CD4-positive, alpha-beta memory T cell (primary cell): Measurements from ENCODE around the gene KREMEN2. TPM values are rescaled to one million over a fixed set of nuclear protein-coding genes. Genes with fewer than 3 reads are reported as not detected.

ENCODE experiments used
- CTCF ChIA-PET: fragments of 350-600 bp; sonication (Branson Sonifier 250); formaldehyde crosslinking; loops from one replicate; lab custom pipeline; 2021; ENCODE audit warnings: inconsistent platforms; ENCODE audit not compliant: partially characterized antibody; lab: Charles Lee
- POLR2A ChIA-PET: fragments of 350-600 bp; sonication (Branson Sonifier 250); formaldehyde crosslinking; loops from one replicate; lab custom pipeline; 2021; ENCODE audit not compliant: partially characterized antibody; lab: Charles Lee
- DNase-seq, 5 donors: peaks; one replicate each; pipeline versions ENCODE4 v3.0.0 to v3.0.0-alpha.2; 2020 to 2022; ENCODE audit warnings: mixed read lengths in 1 of 5
- H3K27ac ChIP-seq: one replicate; pipeline ENCODE4 v1.7.0; 2013; ENCODE audit warnings: low read depth, low read length
- H3K27me3 ChIP-seq: 2 replicates; pipeline ENCODE4 v1.7.0; 2013; ENCODE audit warnings: mild to moderate bottlenecking, low read length, moderate library complexity; ENCODE audit not compliant: insufficient read depth
- H3K36me3 ChIP-seq: 2 replicates; pipeline ENCODE4 v1.7.0; 2013; ENCODE audit warnings: mild to moderate bottlenecking, low read length, moderate library complexity; ENCODE audit not compliant: insufficient read depth
- H3K4me1 ChIP-seq: 2 replicates; pipeline ENCODE4 v1.7.0; 2013; ENCODE audit warnings: mild to moderate bottlenecking, low read length, moderate library complexity; ENCODE audit not compliant: insufficient read depth
- H3K4me3 ChIP-seq, 2 donors: one replicate each; pipeline ENCODE4 v1.7.0; 2013; ENCODE audit warnings: low read length in 2 of 2, mild to moderate bottlenecking in 1 of 2
- H3K9me3 ChIP-seq, 2 donors: one replicate each; pipeline ENCODE4 v1.7.0; 2013; ENCODE audit warnings: low read length in 2 of 2, control low read depth in 1 of 2; ENCODE audit not compliant: control insufficient read depth in 1 of 2
- H3K27ac Mint-ChIP-seq, 7 donors: one replicate each; pipeline ENCODE4 v1.8.0; 2020 to 2021; ENCODE audit warnings: mixed read lengths in 7 of 7, mild to moderate bottlenecking in 6 of 7, inconsistent platforms in 3 of 7, moderate library complexity in 3 of 7
- H3K27me3 Mint-ChIP-seq, 2 donors: one replicate each; pipeline ENCODE4 v1.8.0; 2020 to 2021; ENCODE audit warnings: mixed read lengths in 2 of 2
- H3K36me3 Mint-ChIP-seq, 2 donors: one replicate each; pipeline ENCODE4 v1.8.0; 2020 to 2021; ENCODE audit warnings: mixed read lengths in 2 of 2, inconsistent platforms in 1 of 2, mild to moderate bottlenecking in 1 of 2
- H3K4me1 Mint-ChIP-seq, 4 donors: one replicate each; pipeline ENCODE4 v1.8.0; 2020 to 2021; ENCODE audit warnings: mixed read lengths in 4 of 4, mild to moderate bottlenecking in 1 of 4
- H3K4me3 Mint-ChIP-seq, 8 donors: one replicate each; pipeline ENCODE4 v1.8.0; 2020 to 2021; ENCODE audit warnings: mixed read lengths in 8 of 8, mild to moderate bottlenecking in 7 of 8, moderate library complexity in 6 of 8, inconsistent platforms in 3 of 8
- H3K9me3 Mint-ChIP-seq, 8 donors: one replicate each; pipeline ENCODE4 v1.8.0; 2020 to 2021; ENCODE audit warnings: mixed read lengths in 8 of 8, mild to moderate bottlenecking in 5 of 8, inconsistent platforms in 3 of 8, moderate library complexity in 1 of 8
- intact Hi-C: fragments of 100-400 bp; cut with micrococcal nuclease; formaldehyde crosslinking; loops from one replicate; pipeline ENCODE4 v1.15.1; 2023
- polyA plus RNA-seq, 2 donors: library from polyadenylated mRNA; unstranded; fragments of 300-500 nt; fragmentation: Illumina TruSeq; gene quantifications; one replicate each; pipeline ENCODE4 v1.2.3, GENCODE V29; 2021
- total RNA-seq, 2 experiments: library from RNA; stranded (reverse); gene quantifications; one replicate each; pipeline ENCODE4 v1.2.3, GENCODE V29; 2021

The KREMEN2 gene
- total and polyA plus RNA-seq, 4 experiments from 2014 or later = not detected

- no peak overlapping the region for H3K27ac Mint-ChIP-seq
- Histone ChIP-seq H3K27ac (no peak overlapping the region), H3K9me3 (no peaks in the 10 kb centered on the region), H3K4me1 (peaks cover 18% of the 10 kb centered on the region), H3K36me3 (no peaks in the 10 kb centered on the region), H3K4me3 (no peak overlapping the region), H3K27me3 (peaks cover 7% of the 10 kb centered on the region)
- no peak for DNase-seq
- H3K4me3 Mint-ChIP-seq = no peak overlapping the region
- peaks cover 0 to 2% (median 0%) of the 10 kb centered on the region in 8 donors for H3K9me3 Mint-ChIP-seq
- peaks cover 2 to 16% (median 11%) of the 10 kb centered on the region in 4 donors for H3K4me1 Mint-ChIP-seq
- POLR2A ChIA-PET = no interaction called here
- no peaks in the 10 kb centered on the region for H3K36me3 Mint-ChIP-seq
- H3K27me3 Mint-ChIP-seq = peaks cover 4 to 8% of the 10 kb centered on the region in 2 donors
- intact Hi-C loops = no loop called here
- CTCF ChIA-PET = no interaction called here
These were observed 9.0 kb downstream of the KREMEN2 start for GRCh38 chr16:2973093-2973492.

DNA sequence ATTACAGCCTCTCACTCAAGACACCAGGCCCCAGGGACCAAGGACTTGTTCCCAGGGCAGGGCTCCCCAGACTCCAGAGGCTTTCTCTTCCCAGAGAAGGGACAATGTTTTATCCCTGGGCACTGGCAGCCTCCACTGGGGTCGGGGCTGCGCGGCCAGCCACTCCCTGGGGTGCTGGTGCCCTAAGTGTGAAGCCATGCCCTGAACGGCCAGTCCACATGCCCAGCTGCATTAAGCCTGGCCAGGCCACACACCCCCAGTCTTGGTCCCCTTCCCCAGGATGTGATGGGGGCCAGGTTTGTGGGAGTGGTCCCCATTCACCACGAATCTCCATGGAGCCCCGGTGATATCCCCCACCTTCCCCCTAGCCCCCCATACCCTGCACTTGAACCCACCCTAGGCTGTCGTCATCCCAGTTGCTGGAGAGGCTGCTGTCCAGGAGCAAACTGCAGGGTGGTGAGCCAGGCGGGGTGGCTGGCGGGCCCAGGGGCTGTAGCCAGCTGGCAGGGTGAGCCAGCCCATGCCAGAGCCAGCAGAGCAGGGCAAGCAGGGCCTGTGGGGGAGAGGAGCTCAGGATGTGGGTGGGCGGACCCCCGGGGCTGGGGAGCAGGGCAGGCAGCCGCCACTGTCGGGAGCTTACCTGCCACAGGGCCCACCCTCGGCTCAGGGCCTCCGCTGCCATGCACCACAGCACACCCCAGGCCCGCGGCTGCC is 9.7 kb downstream of the KREMEN2 start:
- peaks cover 0 to 2% (median 0%) of the 10 kb centered on the region in 8 donors for H3K9me3 Mint-ChIP-seq

DNA sequence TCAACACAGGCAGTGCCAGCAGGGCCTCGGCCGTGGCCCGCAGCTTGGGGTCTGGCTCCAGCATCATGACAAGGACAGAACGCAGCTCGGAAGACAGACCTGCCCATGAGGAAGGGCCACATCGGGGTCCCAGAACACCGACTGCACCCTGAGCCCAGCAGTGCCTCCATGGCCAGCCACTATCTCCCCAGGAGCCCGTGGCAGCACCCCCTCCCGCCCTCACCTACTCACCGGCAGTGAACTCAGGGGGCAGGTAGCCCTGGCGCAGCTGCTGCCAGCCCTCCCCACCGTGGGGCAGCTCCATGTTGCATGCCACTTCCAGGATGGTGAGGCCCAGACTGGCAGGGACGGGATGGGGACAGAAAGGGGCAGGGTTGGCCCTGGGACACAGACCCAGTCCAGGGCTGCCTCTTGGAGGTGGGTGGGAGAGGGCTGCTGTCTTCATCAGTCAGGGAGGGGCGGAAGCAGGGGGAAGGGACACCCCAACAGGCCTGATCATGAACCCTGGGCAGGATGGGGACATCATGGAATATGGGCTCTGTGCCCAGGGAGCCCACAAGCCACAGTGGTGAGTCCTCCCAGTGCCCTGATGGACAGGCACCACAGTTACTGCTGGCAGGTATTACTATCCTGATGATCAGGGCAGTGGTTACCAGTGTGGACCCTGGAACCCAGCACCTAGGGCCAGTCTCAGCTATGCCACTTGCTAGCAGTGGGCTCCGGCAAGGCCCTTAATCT is 10.4 kb downstream of the KREMEN2 start:
- ChIA-PET CTCF (interaction anchor here (1.3 kb wide), 1 partner anchor 15 kb away, joined by 4 read pairs; no protein-coding TSS in a partner anchor), POLR2A (interaction anchor here (1.0 kb wide), 1 partner anchor 10 kb away, joined by 3 read pairs; no protein-coding TSS in a partner anchor)
- peak overlapping the region in 1 of 8 donors; percentile 20 for H3K4me3 Mint-ChIP-seq

More for the DNA sequence above, 9.7 kb downstream of the KREMEN2 start:
- CTCF ChIA-PET = no interaction called here
- Histone ChIP-seq H3K4me3 (no peak overlapping the region), H3K27ac (no peak overlapping the region), H3K4me1 (peaks cover 11% of the 10 kb centered on the region), H3K9me3 (no peaks in the 10 kb centered on the region), H3K36me3 (no peaks in the 10 kb centered on the region), H3K27me3 (peaks cover under 1% of the 10 kb centered on the region)
- no peak for DNase-seq
- H3K27ac Mint-ChIP-seq = no peak overlapping the region
- H3K4me1 Mint-ChIP-seq = peaks cover 0 to 9% (median 5%) of the 10 kb centered on the region in 4 donors
- peaks cover 2% of the 10 kb centered on the region in 2 donors for H3K27me3 Mint-ChIP-seq
- no peaks in the 10 kb centered on the region for H3K36me3 Mint-ChIP-seq
- POLR2A ChIA-PET = no interaction called here
- peak overlapping the region in 1 of 8 donors; percentile 20 for H3K4me3 Mint-ChIP-seq
- intact Hi-C loops = no loop called here

DNA sequence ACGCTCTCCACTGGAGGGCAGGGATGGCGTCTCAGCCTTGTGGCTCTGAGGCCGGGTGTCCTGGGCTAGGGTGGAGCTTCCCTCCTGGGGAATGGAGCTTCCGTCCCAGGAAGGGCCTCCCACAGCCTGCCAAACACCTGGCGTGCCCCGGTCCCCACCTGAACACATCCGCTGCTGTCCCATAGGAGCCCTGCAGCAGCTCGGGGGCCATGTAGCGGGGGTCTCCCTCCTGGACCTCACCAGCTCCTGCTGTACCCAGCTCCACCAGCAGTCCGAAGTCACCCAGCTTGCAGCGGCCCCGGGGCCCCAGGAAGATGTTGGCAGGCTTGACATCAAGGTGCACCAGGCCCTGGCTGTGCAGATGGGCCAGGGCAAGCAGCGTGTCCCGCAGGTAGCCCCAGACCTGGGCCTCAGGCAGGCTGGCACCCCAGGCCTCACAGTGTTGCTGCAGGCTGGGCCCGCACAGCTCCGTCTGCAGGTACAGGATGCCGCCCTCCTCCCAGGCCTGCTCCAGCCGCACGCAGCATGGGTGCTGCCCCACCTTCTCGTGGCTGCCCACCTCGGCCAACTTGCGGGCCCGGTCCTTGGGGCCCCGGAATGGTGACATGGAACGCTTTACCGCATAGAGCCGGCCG is 11.2 kb downstream of the KREMEN2 start:
- H3K4me3 Mint-ChIP-seq = no peak overlapping the region
- H3K9me3 Mint-ChIP-seq = peaks cover 0 to 2% (median 0%) of the 10 kb centered on the region in 8 donors
- Histone ChIP-seq H3K27ac (no peak overlapping the region), H3K27me3 (no peaks in the 10 kb centered on the region), H3K4me3 (no peak overlapping the region), H3K9me3 (no peaks in the 10 kb centered on the region), H3K4me1 (peaks cover 13% of the 10 kb centered on the region), H3K36me3 (no peaks in the 10 kb centered on the region)
- ChIA-PET POLR2A (interaction anchor here (0.5 to 1.0 kb wide), 2 partner anchors 10 to 76 kb away, joined by 3 read pairs; no protein-coding TSS in a partner anchor), CTCF (interaction anchor here (1.3 kb wide), 1 partner anchor 16 kb away, joined by 4 read pairs; no protein-coding TSS in a partner anchor)
- H3K27me3 Mint-ChIP-seq = peaks cover 2% of the 10 kb centered on the region in 2 donors
- no peaks in the 10 kb centered on the region for H3K36me3 Mint-ChIP-seq
- no peak for DNase-seq
- H3K27ac Mint-ChIP-seq = no peak overlapping the region
- peaks cover 0 to 7% (median 3%) of the 10 kb centered on the region in 4 donors for H3K4me1 Mint-ChIP-seq
- intact Hi-C loops = no loop called here

More for the DNA sequence above, 10.4 kb downstream of the KREMEN2 start:
- no peak for DNase-seq
- Histone ChIP-seq H3K4me1 (peaks cover 10% of the 10 kb centered on the region), H3K9me3 (no peaks in the 10 kb centered on the region), H3K4me3 (no peak overlapping the region), H3K36me3 (no peaks in the 10 kb centered on the region), H3K27ac (no peak overlapping the region), H3K27me3 (no peaks in the 10 kb centered on the region)
- Mint-ChIP-seq H3K9me3 (peaks cover 0 to 2% (median 0%) of the 10 kb centered on the region in 8 donors), H3K27ac (no peak overlapping the region), H3K27me3 (peaks cover 2% of the 10 kb centered on the region in 2 donors), H3K36me3 (no peaks in the 10 kb centered on the region), H3K4me1 (peaks cover 0 to 7% (median 3%) of the 10 kb centered on the region in 4 donors)
- intact Hi-C loops = no loop called here

- no peaks in the 10 kb centered on the region for H3K27me3 ChIP-seq
- Mint-ChIP-seq H3K27ac (no peak overlapping the region), H3K4me3 (no peak overlapping the region), H3K36me3 (no peaks in the 10 kb centered on the region), H3K27me3 (peaks cover 2% of the 10 kb centered on the region in 2 donors), H3K4me1 (peaks cover 0 to 7% (median 1%) of the 10 kb centered on the region in 4 donors), H3K9me3 (no peaks in the 10 kb centered on the region)
- H3K27ac ChIP-seq = no peak overlapping the region
- ChIA-PET POLR2A (no interaction called here), CTCF (interaction anchor here (1.3 kb wide), 1 partner anchor 17 kb away, joined by 4 read pairs; no protein-coding TSS in a partner anchor)
- no peak overlapping the region for H3K4me3 ChIP-seq
- peaks cover 11% of the 10 kb centered on the region for H3K4me1 ChIP-seq
- intact Hi-C loops = no loop called here
- H3K9me3 ChIP-seq = no peaks in the 10 kb centered on the region
- no peaks in the 10 kb centered on the region for H3K36me3 ChIP-seq
- DNase-seq = no peak
These were observed 12.1 kb downstream of the KREMEN2 start for GRCh38 chr16:2976201-2976600.

DNA sequence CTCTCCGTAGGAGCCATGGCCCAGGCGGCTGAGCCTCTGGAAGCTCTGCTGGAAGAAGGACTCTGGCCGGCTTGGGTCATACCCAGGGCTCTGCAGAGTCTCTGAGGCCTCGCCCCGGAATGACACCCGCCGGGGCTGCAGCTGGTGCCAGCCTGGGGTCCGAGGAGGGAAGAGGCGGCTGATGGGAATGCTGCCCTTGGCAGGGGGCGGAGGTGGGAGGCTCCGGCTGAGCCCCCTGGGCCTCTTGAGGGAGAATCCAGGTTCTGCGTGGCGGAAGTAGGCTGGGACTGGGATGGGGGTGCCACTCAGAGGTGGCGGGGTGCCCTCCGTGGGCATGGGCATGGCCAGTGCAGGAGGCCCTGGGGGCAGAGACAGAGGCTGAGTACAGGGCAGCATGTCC is 12.6 kb downstream of the KREMEN2 start:
- no peaks in the 10 kb centered on the region for H3K9me3 Mint-ChIP-seq
- peaks cover 0 to under 1% of the 10 kb centered on the region in 2 donors for H3K36me3 Mint-ChIP-seq
- Histone ChIP-seq H3K27ac (no peak overlapping the region), H3K4me3 (no peak overlapping the region), H3K27me3 (no peaks in the 10 kb centered on the region), H3K9me3 (no peaks in the 10 kb centered on the region), H3K36me3 (no peaks in the 10 kb centered on the region), H3K4me1 (peaks cover 11% of the 10 kb centered on the region)
- peak overlapping the region in 1 of 8 donors; percentile 44 for H3K4me3 Mint-ChIP-seq
- no peak for DNase-seq
- POLR2A ChIA-PET = no interaction called here
- intact Hi-C loops = no loop called here
- no peak overlapping the region for H3K27ac Mint-ChIP-seq
- peaks cover 2% of the 10 kb centered on the region in 2 donors for H3K27me3 Mint-ChIP-seq
- CTCF ChIA-PET = no interaction called here
- H3K4me1 Mint-ChIP-seq = peaks cover 0 to 9% (median 3%) of the 10 kb centered on the region in 4 donors
